PC-3 (cell line): ENCODE measurements around the gene ZNF722. TPM values are rescaled to one million over a fixed set of nuclear protein-coding genes. Genes with fewer than 3 reads are reported as not detected.
A peak's percentile ranks its signal among the peaks of the same experiment; 100 is the strongest.

Source experiments
- ATAC-seq: fragments of 200-7000 bp; cut with Tn5 transposase; 2 replicates; pipeline ENCODE4 v1.9.1; 2020; ENCODE audit warnings: mild to moderate bottlenecking, moderate library complexity
- BruUV-seq: library from RNA; stranded (reverse); fragments of 400-500 nt; replicated peaks from 2 replicates; lab custom pipeline; 2021; lab: Mats Ljungman, UMichigan
- CTCF ChIA-PET: fragments of 300-600 bp; sonication (Branson Sonifier 250); formaldehyde crosslinking; loops from one replicate; lab custom pipeline; 2022; ENCODE audit warnings: antibody characterized with exemption; lab: Charles Lee
- POLR2A ChIA-PET: fragments of 300-600 bp; sonication (Branson Sonifier 250); formaldehyde crosslinking; loops from one replicate; lab custom pipeline; 2022; ENCODE audit warnings: antibody characterized with exemption; ENCODE audit not compliant: unreplicated experiment; lab: Charles Lee
- DNase-seq: peaks from one replicate; pipeline ENCODE4 v3.0.0-alpha.2; 2015
- H2AFZ ChIP-seq: fragments of 300-600 bp; sonication (generic); 2 replicates; pipeline ENCODE4 v1.6.0; 2016; ENCODE audit warnings: antibody characterized with exemption, low read length
- H3F3A ChIP-seq: fragments of 300-600 bp; sonication (generic); one replicate; pipeline ENCODE4 v1.6.0; 2017; ENCODE audit warnings: antibody characterized with exemption, low read length, control low read depth, mild to moderate bottlenecking; ENCODE audit not compliant: unreplicated experiment
- H3K27ac ChIP-seq: fragments of 300-600 bp; sonication (generic); 2 replicates; pipeline ENCODE4 v1.5.1; 2016; ENCODE audit warnings: mild to moderate bottlenecking, low read length
- H3K27me3 ChIP-seq: fragments of 300-600 bp; sonication (generic); 2 replicates; pipeline ENCODE4 v1.6.1; 2016; ENCODE audit warnings: low read length, mixed read lengths
- H3K36me3 ChIP-seq: fragments of 300-600 bp; sonication (generic); 2 replicates; pipeline ENCODE4 v1.6.1; 2016; ENCODE audit warnings: low read depth, mixed run types, low read length, mixed read lengths
- H3K4me1 ChIP-seq: fragments of 300-600 bp; sonication (generic); 2 replicates; pipeline ENCODE4 v1.5.1; 2016; ENCODE audit warnings: low read length; ENCODE audit not compliant: insufficient read depth
- H3K4me2 ChIP-seq: fragments of 300-600 bp; sonication (generic); 2 replicates; pipeline ENCODE4 v1.6.0; 2016; ENCODE audit warnings: low read length
- H3K4me3 ChIP-seq: fragments of 300-600 bp; sonication (generic); 2 replicates; pipeline ENCODE4 v1.5.1; 2016; ENCODE audit warnings: mild to moderate bottlenecking, low read length, mixed read lengths
- H3K79me2 ChIP-seq: fragments of 300-600 bp; sonication (generic); 2 replicates; pipeline ENCODE4 v1.6.1; 2017; ENCODE audit warnings: low read length, mixed read lengths
- H3K9ac ChIP-seq: fragments of 300-600 bp; sonication (generic); 2 replicates; pipeline ENCODE4 v1.6.0; 2016; ENCODE audit warnings: mild to moderate bottlenecking, low read length
- H3K9me2 ChIP-seq: fragments of 300-600 bp; sonication (generic); replicated peaks from 2 replicates; pipeline ENCODE4 v1.6.1; 2016; ENCODE audit warnings: mixed run types, low read length, mixed read lengths
- H3K9me3 ChIP-seq: fragments of 300-600 bp; sonication (generic); 2 replicates; pipeline ENCODE4 v1.6.1; 2016; ENCODE audit warnings: low read length, mixed read lengths
- H4K20me1 ChIP-seq: fragments of 300-600 bp; sonication (generic); 2 replicates; pipeline ENCODE4 v1.6.1; 2016; ENCODE audit warnings: low read length, mixed read lengths
- EZH2 ChIP-seq: fragments of 300-600 bp; sonication (generic); IDR thresholded peaks from one replicate; pipeline ENCODE4 v1.6.1; 2017; ENCODE audit warnings: antibody characterized with exemption, mild to moderate bottlenecking, low read length; ENCODE audit not compliant: unreplicated experiment
- EZH2phosphoT487 ChIP-seq: fragments of 300-600 bp; sonication (generic); IDR thresholded peaks from 2 replicates; pipeline ENCODE4 v1.6.1; 2018; ENCODE audit warnings: mild to moderate bottlenecking, antibody characterized with exemption, low read length, borderline replicate concordance
- intact Hi-C: fragments of 100-400 bp; cut with micrococcal nuclease; formaldehyde crosslinking; loops from 2 replicates; pipeline ENCODE4 v1.9.0; 2023
- total RNA-seq: library from RNA; depleted of rRNA; stranded (reverse); fragments of >200 nt; gene quantifications from 2 replicates; pipeline ENCODE4 v1.2.3, GENCODE V29; 2014
- TF ChIP-seq, protein P1 (sequence below): fragments of 300-600 bp; sonication (generic); conservative IDR thresholded peaks from 2 replicates; pipeline ENCODE4 v1.5.1; 2017; ENCODE audit warnings: antibody characterized with exemption, low read depth, mild to moderate bottlenecking, low read length

Gene ZNF722
- total RNA-seq, 1 experiment from 2014 or later = not detected

DNA sequence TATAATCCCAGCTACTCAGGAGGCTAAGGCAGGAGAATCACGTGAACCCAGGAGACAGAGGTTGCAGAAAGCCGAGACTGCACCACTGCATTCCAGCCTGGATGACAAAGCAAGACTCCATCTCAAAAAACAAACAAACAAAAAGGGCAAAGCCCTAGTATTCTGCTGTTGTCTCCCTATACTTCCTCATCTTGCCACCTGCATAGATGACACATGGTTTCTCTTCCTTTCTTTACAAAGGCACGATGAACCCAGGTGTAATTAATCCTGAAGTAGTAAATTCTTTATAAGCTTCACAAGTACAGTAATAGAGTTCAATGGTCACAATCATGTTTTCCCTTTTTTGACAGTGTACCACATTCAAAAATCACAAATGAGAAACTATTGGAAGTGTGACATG is 36.7 kb downstream of the ZNF722 start:
- H3K4me1 ChIP-seq = no peaks in the 10 kb centered on the region
- H3K36me3 ChIP-seq = no peaks in the 10 kb centered on the region
- H2AFZ ChIP-seq = no peak overlapping the region
- no peak overlapping the region for H3K9ac ChIP-seq
- ATAC-seq (no peak), DNase-seq (no peak)
- H3K9me3 ChIP-seq = 0 out of 2 replicates have a peak, but pooled peaks cover 4% of the 10 kb centered on the region
- intact Hi-C loops = no loop called here
- H3K27me3 ChIP-seq = no peaks in the 10 kb centered on the region
- H3K4me3 ChIP-seq = no peak overlapping the region
- no TSS peak for BruUV-seq
- H4K20me1 ChIP-seq = no peaks in the 10 kb centered on the region
- H3F3A ChIP-seq = no peaks in the 10 kb centered on the region
- no peak for TF ChIP-seq EZH2phosphoT487
- TF ChIP-seq, protein P1, sequence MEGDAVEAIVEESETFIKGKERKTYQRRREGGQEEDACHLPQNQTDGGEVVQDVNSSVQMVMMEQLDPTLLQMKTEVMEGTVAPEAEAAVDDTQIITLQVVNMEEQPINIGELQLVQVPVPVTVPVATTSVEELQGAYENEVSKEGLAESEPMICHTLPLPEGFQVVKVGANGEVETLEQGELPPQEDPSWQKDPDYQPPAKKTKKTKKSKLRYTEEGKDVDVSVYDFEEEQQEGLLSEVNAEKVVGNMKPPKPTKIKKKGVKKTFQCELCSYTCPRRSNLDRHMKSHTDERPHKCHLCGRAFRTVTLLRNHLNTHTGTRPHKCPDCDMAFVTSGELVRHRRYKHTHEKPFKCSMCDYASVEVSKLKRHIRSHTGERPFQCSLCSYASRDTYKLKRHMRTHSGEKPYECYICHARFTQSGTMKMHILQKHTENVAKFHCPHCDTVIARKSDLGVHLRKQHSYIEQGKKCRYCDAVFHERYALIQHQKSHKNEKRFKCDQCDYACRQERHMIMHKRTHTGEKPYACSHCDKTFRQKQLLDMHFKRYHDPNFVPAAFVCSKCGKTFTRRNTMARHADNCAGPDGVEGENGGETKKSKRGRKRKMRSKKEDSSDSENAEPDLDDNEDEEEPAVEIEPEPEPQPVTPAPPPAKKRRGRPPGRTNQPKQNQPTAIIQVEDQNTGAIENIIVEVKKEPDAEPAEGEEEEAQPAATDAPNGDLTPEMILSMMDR = no peak
- TF ChIP-seq EZH2 = no peak
- no peak overlapping the region for H3K27ac ChIP-seq
- CTCF ChIA-PET = no interaction called here
- H3K9me2 ChIP-seq = no peaks in the 10 kb centered on the region
- H3K4me2 ChIP-seq = no peak overlapping the region
- POLR2A ChIA-PET = no interaction called here
- no peaks in the 10 kb centered on the region for H3K79me2 ChIP-seq

DNA sequence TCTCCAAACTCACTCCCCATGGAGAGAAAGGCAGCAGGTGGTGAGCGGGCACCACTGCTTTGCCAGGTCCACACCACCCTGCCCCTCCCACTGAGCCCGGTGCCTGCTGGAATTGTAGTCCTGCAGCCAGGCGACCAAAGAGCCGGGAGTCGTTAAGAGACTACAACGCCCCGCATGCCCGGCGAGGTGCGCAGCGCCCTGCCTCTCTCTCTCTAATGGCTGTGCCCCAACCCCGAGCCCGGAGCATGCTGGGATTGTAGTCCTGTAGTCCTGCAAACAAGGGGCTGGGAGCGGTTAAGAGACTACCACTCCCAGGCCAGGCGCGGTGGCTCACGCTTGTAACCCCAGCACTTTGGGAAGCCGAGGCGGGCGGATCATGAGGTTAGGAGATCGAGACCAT is 38.4 kb downstream of the ZNF722 start:
- H3F3A ChIP-seq = no peaks in the 10 kb centered on the region
- BruUV-seq = no TSS peak
- no peaks in the 10 kb centered on the region for H3K27me3 ChIP-seq
- ChIA-PET POLR2A (no interaction called here), CTCF (no interaction called here)
- no peak for DNase-seq
- 0 out of 2 replicates have a peak, but pooled peaks cover 4% of the 10 kb centered on the region for H3K9me3 ChIP-seq
- H3K9me2 ChIP-seq = no peaks in the 10 kb centered on the region
- H3K36me3 ChIP-seq = no peaks in the 10 kb centered on the region
- H4K20me1 ChIP-seq = no peaks in the 10 kb centered on the region
- H3K4me2 ChIP-seq = no peak overlapping the region
- TF ChIP-seq, protein P1 = no peak
- TF ChIP-seq EZH2 (no peak), EZH2phosphoT487 (no peak)
- intact Hi-C loops = no loop called here
- H3K4me3 ChIP-seq = no peak overlapping the region
- no peak overlapping the region for H3K9ac ChIP-seq
- no peaks in the 10 kb centered on the region for H3K79me2 ChIP-seq
- H3K4me1 ChIP-seq = no peaks in the 10 kb centered on the region
- no peak for ATAC-seq
- no peak overlapping the region for H3K27ac ChIP-seq
- H2AFZ ChIP-seq = no peak overlapping the region

- BruUV-seq = TSS peak; percentile 32
- Histone ChIP-seq H3K4me2 (no peak within 1 kb of the TSS), H3K9ac (no peak within 1 kb of the TSS), H3K36me3 (no peaks in the 10 kb centered on the region), H3K4me1 (no peaks in the 10 kb centered on the region), H3K9me2 (no peaks in the 10 kb centered on the region), H3F3A (no peaks in the 10 kb centered on the region), H4K20me1 (no peaks in the 10 kb centered on the region), H3K27ac (no peak within 1 kb of the TSS), H3K9me3 (peaks cover 7% of the 10 kb centered on the region; the same call in 1 of the 2 replicates), H3K4me3 (no peak within 1 kb of the TSS), H3K79me2 (no peaks in the 10 kb centered on the region), H3K27me3 (no peaks in the 10 kb centered on the region), H2AFZ (no peak within 1 kb of the TSS)
- peak; percentile 59 for ATAC-seq
- intact Hi-C loops = no loop called here
- POLR2A ChIA-PET = no interaction called here
- TF ChIP-seq EZH2 (no peak), EZH2phosphoT487 (no peak)
- TF ChIP-seq, protein P1 = no peak
- DNase-seq = no peak
- CTCF ChIA-PET = no interaction called here
These were observed 46.8 kb downstream of the ZNF722 start, which contains the start of gene ZNF727 for GRCh38 chr7:64045301-64046040. Gene ZNF727, plus strand, starts transcription at chr7:64045434. Its CDS starts 188 bp downstream, at chr7:64045622.
